B cell (primary cell): Measurements from ENCODE around the gene RPP25L.

ENCODE experiments used
- EZH2 ChIP-seq: IDR thresholded peaks from 2 replicates; pipeline ENCODE4 v1.6.1; 2012; ENCODE audit warnings: borderline replicate concordance, low read depth, mild to moderate bottlenecking, moderate library complexity, low read length; ENCODE audit not compliant: insufficient read depth, poor library complexity, severe bottlenecking
- TF ChIP-seq, protein P1 (sequence below): fragments of 200-600 bp; IDR thresholded peaks from one replicate; pipeline ENCODE4 v1.8.0; 2022; ENCODE audit warnings: antibody characterized with exemption, mild to moderate bottlenecking

DNA sequence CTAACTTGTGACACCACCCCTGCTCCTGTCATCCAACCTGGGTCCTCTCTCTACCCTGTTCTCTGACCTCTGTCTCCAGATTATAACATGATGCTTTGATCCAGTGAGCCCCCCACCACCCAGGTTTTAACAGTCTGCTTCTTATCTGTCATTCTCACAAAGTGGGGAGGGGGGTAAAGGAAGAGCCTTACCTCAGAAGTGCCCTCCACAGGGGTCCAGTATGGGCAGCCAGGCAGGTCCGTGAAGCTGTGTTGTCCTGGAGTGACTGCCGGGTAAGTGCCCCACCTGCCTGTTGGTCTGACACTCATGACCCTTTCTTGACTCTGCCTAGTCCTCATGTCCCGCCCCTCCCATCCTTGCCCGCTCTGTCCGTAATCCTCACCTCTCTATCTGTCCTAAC lies 43.5 kb upstream of the RPP25L start:
- TF ChIP-seq, protein P1, sequence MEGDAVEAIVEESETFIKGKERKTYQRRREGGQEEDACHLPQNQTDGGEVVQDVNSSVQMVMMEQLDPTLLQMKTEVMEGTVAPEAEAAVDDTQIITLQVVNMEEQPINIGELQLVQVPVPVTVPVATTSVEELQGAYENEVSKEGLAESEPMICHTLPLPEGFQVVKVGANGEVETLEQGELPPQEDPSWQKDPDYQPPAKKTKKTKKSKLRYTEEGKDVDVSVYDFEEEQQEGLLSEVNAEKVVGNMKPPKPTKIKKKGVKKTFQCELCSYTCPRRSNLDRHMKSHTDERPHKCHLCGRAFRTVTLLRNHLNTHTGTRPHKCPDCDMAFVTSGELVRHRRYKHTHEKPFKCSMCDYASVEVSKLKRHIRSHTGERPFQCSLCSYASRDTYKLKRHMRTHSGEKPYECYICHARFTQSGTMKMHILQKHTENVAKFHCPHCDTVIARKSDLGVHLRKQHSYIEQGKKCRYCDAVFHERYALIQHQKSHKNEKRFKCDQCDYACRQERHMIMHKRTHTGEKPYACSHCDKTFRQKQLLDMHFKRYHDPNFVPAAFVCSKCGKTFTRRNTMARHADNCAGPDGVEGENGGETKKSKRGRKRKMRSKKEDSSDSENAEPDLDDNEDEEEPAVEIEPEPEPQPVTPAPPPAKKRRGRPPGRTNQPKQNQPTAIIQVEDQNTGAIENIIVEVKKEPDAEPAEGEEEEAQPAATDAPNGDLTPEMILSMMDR, result no peak
- TF ChIP-seq EZH2, result no peak
